Uterus (tissue), 4 donors: ENCODE measurements around the gene FAM83B. TPM values are rescaled to one million over a fixed set of nuclear protein-coding genes. Genes with fewer than 3 reads are reported as not detected.

Experiments used
- DNase-seq, 2 donors: peaks; one replicate each; pipeline ENCODE4 v3.0.0-alpha.2; 2019 to 2020
- H3K27ac ChIP-seq, 2 donors: fragments of 200-600 bp; sonication (generic); 1 replicate in 1 of 2; 2 replicates in 1 of 2; pipeline ENCODE4 v1.5.1; 2016 to 2018
- H3K27me3 ChIP-seq, 2 donors: fragments of 200-600 bp; sonication (generic); one replicate each; pipeline ENCODE4 v1.5.1; 2018 to 2019; ENCODE audit warnings: control low read depth in 1 of 2
- H3K36me3 ChIP-seq, 2 donors: fragments of 200-600 bp; sonication (generic); one replicate each; pipeline ENCODE4 v1.5.1; 2019; ENCODE audit warnings: control low read depth in 1 of 2
- H3K4me1 ChIP-seq, 2 donors: fragments of 200-600 bp; sonication (generic); one replicate each; pipeline ENCODE4 v1.5.1; 2018 to 2019; ENCODE audit warnings: control low read depth in 1 of 2
- H3K4me3 ChIP-seq, 2 donors: fragments of 200-600 bp; sonication (generic); 1 replicate in 1 of 2; 2 replicates in 1 of 2; pipeline ENCODE4 v1.5.1; 2018 to 2019; ENCODE audit warnings: mild to moderate bottlenecking in 1 of 2
- H3K9me3 ChIP-seq, 2 donors: fragments of 200-600 bp; sonication (generic); one replicate each; pipeline ENCODE4 v1.5.1; 2019; ENCODE audit warnings: control low read depth in 1 of 2
- POLR2A ChIP-seq, 2 donors: fragments of 450-650 bp; IDR thresholded peaks; one replicate each; pipeline ENCODE4 v1.6.1; 2016; ENCODE audit warnings: antibody characterized with exemption in 2 of 2, mild to moderate bottlenecking in 1 of 2, moderate library complexity in 1 of 2
- intact Hi-C: fragments of 100-400 bp; cut with DNase I; formaldehyde crosslinking; loops from one replicate; pipeline ENCODE4 v1.15.1; 2023; ENCODE audit warnings: low total_unique reads
- total RNA-seq, 4 donors: library from RNA; depleted of rRNA in 3 of 4; stranded (reverse); fragments of >200 nt in 3 of 4; gene quantifications; one replicate each; pipeline versions ENCODE4 v1.1.0 to v1.2.4, GENCODE V29; 2014 to 2023
- TF ChIP-seq, protein P1 (sequence below), 4 experiments: fragments of 200-600 bp in 2 of 4; fragments of 450-650 bp in 2 of 4; sonication (generic) in 2 of 4; IDR thresholded peaks; one replicate each; pipeline ENCODE4 v1.5.1; 2016 to 2019; ENCODE audit warnings: antibody characterized with exemption in 4 of 4, mild to moderate bottlenecking in 2 of 4, moderate library complexity in 1 of 4
- donor health status: DM: yes; HTN: yes; CAD: no.

Gene FAM83B
- total RNA-seq, 4 donors from 2014 or later = 0.27 to 3.6 (median 0.29) TPM; not detected in 1

DNA sequence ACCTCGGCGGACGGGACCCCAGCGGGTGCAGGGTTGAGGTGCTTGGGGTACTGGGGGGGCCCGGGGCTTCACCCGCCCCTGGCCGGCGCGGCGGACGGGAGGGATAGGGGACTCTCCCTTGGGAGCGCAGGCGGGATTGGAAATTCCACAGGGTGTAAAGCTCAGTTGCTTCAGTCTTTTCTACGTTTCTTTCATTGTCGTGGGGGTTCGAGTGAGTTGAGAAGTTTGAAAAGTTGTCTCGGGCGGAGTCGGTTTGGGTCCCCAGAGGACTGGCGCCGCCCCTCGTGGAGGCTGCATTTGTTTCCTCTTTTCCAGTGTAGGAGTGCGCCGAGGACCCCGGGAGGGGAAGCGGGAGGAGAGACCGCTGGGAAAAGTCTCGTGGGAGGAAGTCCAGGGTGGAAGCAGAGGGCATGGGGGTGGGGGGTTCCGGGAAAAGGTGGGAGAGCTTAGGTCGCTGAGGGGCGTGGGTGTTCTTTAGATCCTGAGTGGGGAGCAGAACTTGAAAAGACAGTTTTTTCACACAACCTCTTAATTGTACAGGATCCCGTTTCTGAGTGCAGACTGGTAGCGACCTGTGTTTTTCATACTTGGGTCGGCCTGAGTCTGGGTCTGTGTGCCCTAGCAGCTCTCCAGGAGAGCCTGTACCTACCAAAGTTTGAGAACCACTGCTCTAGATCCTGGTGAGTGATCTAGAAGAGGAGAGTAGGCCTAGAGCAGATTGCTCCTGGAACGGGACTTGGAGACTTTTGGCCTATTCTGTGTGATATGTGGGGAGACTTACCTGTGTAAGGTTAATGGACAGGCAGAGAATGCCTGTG is 495 bp downstream of the FAM83B start:
- H3K36me3 ChIP-seq = no peaks in the 10 kb centered on the region
- intact Hi-C loops = no loop called here
- no peaks in the 10 kb centered on the region for H3K9me3 ChIP-seq
- no peak overlapping the region for H3K27ac ChIP-seq
- H3K4me3 ChIP-seq = no peak overlapping the region
- no peak for TF ChIP-seq POLR2A (IDR thresholded peaks at IDR 0.05)
- TF ChIP-seq, protein P1, sequence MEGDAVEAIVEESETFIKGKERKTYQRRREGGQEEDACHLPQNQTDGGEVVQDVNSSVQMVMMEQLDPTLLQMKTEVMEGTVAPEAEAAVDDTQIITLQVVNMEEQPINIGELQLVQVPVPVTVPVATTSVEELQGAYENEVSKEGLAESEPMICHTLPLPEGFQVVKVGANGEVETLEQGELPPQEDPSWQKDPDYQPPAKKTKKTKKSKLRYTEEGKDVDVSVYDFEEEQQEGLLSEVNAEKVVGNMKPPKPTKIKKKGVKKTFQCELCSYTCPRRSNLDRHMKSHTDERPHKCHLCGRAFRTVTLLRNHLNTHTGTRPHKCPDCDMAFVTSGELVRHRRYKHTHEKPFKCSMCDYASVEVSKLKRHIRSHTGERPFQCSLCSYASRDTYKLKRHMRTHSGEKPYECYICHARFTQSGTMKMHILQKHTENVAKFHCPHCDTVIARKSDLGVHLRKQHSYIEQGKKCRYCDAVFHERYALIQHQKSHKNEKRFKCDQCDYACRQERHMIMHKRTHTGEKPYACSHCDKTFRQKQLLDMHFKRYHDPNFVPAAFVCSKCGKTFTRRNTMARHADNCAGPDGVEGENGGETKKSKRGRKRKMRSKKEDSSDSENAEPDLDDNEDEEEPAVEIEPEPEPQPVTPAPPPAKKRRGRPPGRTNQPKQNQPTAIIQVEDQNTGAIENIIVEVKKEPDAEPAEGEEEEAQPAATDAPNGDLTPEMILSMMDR (IDR thresholded peaks at IDR 0.05) = no peak
- DNase-seq = no peak
- H3K4me1 ChIP-seq = no peaks in the 10 kb centered on the region
- H3K27me3 ChIP-seq = peaks cover 0 to 7% of the 10 kb centered on the region in 2 donors

- Histone ChIP-seq H3K4me3 (no peak overlapping the region), H3K27ac (no peak overlapping the region), H3K4me1 (no peaks in the 10 kb centered on the region), H3K36me3 (no peaks in the 10 kb centered on the region), H3K27me3 (peaks cover 0 to 7% of the 10 kb centered on the region in 2 donors), H3K9me3 (no peaks in the 10 kb centered on the region)
- TF ChIP-seq, protein P1 (IDR thresholded peaks at IDR 0.05) = no peak
- TF ChIP-seq POLR2A (IDR thresholded peaks at IDR 0.05) = no peak
- DNase-seq = no peak
- intact Hi-C loops = no loop called here
These were observed 1.4 kb downstream of the FAM83B start for GRCh38 chr6:54847799-54848597.

- no peak for DNase-seq
- Histone ChIP-seq H3K27ac (no peak overlapping the region), H3K4me3 (no peak overlapping the region), H3K27me3 (peaks cover 0 to 7% of the 10 kb centered on the region in 2 donors), H3K9me3 (no peaks in the 10 kb centered on the region), H3K36me3 (no peaks in the 10 kb centered on the region), H3K4me1 (no peaks in the 10 kb centered on the region)
- intact Hi-C loops = no loop called here
- TF ChIP-seq, protein P1 (IDR thresholded peaks at IDR 0.05) = no peak
- TF ChIP-seq POLR2A (IDR thresholded peaks at IDR 0.05) = no peak
These were observed 3.5 kb downstream of the FAM83B start for GRCh38 chr6:54850114-54850513.

GRCh38 chr6:54856129-54856528 is 9.6 kb downstream of the FAM83B start:
- no peak overlapping the region for H3K4me3 ChIP-seq
- no peak for DNase-seq
- no peaks in the 10 kb centered on the region for H3K9me3 ChIP-seq
- no peak overlapping the region for H3K27ac ChIP-seq
- no peaks in the 10 kb centered on the region for H3K27me3 ChIP-seq
- no peaks in the 10 kb centered on the region for H3K36me3 ChIP-seq
- no peaks in the 10 kb centered on the region for H3K4me1 ChIP-seq
- TF ChIP-seq, protein P1 (IDR thresholded peaks at IDR 0.05) = no peak
- TF ChIP-seq POLR2A (IDR thresholded peaks at IDR 0.05) = no peak
- intact Hi-C loops = no loop called here

GRCh38 chr6:54860132-54860531 is 13.6 kb downstream of the FAM83B start:
- Histone ChIP-seq H3K4me1 (no peaks in the 10 kb centered on the region), H3K9me3 (peaks cover 0 to 3% of the 10 kb centered on the region in 2 donors), H3K27ac (no peak overlapping the region), H3K4me3 (no peak overlapping the region), H3K27me3 (no peaks in the 10 kb centered on the region), H3K36me3 (no peaks in the 10 kb centered on the region)
- no peak for TF ChIP-seq POLR2A (IDR thresholded peaks at IDR 0.05)
- TF ChIP-seq, protein P1 (IDR thresholded peaks at IDR 0.05) = no peak
- DNase-seq = no peak
- intact Hi-C loops = no loop called here
